ENCODE data around the gene SLC6A7. TPM values are rescaled to one million over a fixed set of nuclear protein-coding genes. Genes with fewer than 3 reads are reported as not detected.

Gene SLC6A7
- total RNA-seq, 2 experiments from 2014 or later = not detected

- Mint-ChIP-seq H3K36me3 (ENCODE audit: low read depth) (peaks cover 4% of the 10 kb centered on the region), H3K27ac (no peak overlapping the region), H3K9me3 (no peaks in the 10 kb centered on the region), H3K4me1 (peaks cover 18% of the 10 kb centered on the region), H3K27me3 (peaks cover 23% of the 10 kb centered on the region), H3K4me3 (no peak overlapping the region)
- ChIA-PET POLR2A (interaction anchor here (1.4 kb wide), 1 partner anchor 10 kb away, joined by 6 read pairs; no protein-coding TSS in a partner anchor), CTCF (interaction anchor here (0.9 to 1.5 kb wide), 6 partner anchors 9 to 192 kb away, joined by 3 to 6 read pairs (median 4); no protein-coding TSS in a partner anchor)
- DNase-seq = no peak
Observed at GRCh38 chr5:150159031-150159430, 30.8 kb upstream of the SLC6A7 start.

DNA sequence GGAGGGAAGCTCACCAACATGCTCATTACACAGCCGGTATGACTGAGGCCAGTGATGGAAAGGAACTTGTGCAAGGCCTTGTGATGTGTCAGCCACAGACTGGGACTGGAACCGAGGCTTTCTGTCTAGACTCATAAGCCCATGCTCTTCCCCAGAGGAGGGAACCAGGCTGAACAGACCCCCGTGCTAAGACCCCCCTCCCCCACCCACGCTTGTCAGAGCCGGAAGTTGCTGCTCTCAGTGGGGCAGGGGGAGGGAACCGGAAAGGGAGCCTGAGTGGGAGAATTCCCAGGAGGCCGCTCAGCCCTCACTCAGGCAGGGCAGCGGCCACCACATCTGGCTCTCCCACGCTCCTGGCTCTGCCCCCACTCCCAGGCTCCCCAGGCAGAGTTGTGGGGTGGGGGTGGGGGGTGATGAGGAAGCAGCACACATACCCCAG is 30.1 kb upstream of the SLC6A7 start:
- Mint-ChIP-seq H3K4me3 (no peak overlapping the region), H3K9me3 (no peaks in the 10 kb centered on the region), H3K36me3 (ENCODE audit: low read depth) (peaks cover 4% of the 10 kb centered on the region), H3K27me3 (peaks cover 22% of the 10 kb centered on the region), H3K27ac (no peak overlapping the region), H3K4me1 (peaks cover 13% of the 10 kb centered on the region)
- no peak for DNase-seq
- POLR2A ChIA-PET = interaction anchor here (0.8 to 1.4 kb wide), 2 partner anchors 10 to 93 kb away, joined by 4 to 6 read pairs; no protein-coding TSS in a partner anchor
- CTCF ChIA-PET = interaction anchor here (0.6 to 1.9 kb wide), 6 partner anchors 10 to 191 kb away, joined by 3 to 5 read pairs (median 4); no protein-coding TSS in a partner anchor

GRCh38 chr5:150160448-150161081 is 29.3 kb upstream of the SLC6A7 start:
- POLR2A ChIA-PET = no interaction called here
- Mint-ChIP-seq H3K27ac (no peak overlapping the region), H3K27me3 (peaks cover 27% of the 10 kb centered on the region), H3K36me3 (ENCODE audit: low read depth) (peaks cover 4% of the 10 kb centered on the region), H3K9me3 (no peaks in the 10 kb centered on the region), H3K4me1 (peaks cover 12% of the 10 kb centered on the region), H3K4me3 (no peak overlapping the region)
- CTCF ChIA-PET = interaction anchor here (1.4 to 1.9 kb wide), 2 partner anchors 9 to 57 kb away, joined by 4 to 5 read pairs; no protein-coding TSS in a partner anchor
- DNase-seq = no peak

GRCh38 chr5:150161242-150162141 is 28.4 kb upstream of the SLC6A7 start:
- ChIA-PET CTCF (interaction anchor here (0.9 to 1.9 kb wide), 7 partner anchors 8 to 275 kb away, joined by 3 to 8 read pairs (median 5); no protein-coding TSS in a partner anchor), POLR2A (no interaction called here)
- peaks cover 5% of the 10 kb centered on the region for H3K4me1 Mint-ChIP-seq

GRCh38 chr5:150162142-150162513 is 27.7 kb upstream of the SLC6A7 start:
- no peaks in the 10 kb centered on the region for H3K36me3 Mint-ChIP-seq (ENCODE audit: low read depth)
- H3K27ac Mint-ChIP-seq = no peak overlapping the region
- no peak overlapping the region for H3K4me3 Mint-ChIP-seq
- DNase-seq = no peak
- ChIA-PET POLR2A (interaction anchor here (1.7 kb wide), 1 partner anchor 9 kb away, joined by 5 read pairs; no protein-coding TSS in a partner anchor), CTCF (interaction anchor here (0.9 to 1.7 kb wide), 6 partner anchors 9 to 274 kb away, joined by 3 to 8 read pairs (median 5); no protein-coding TSS in a partner anchor)
- peaks cover 23% of the 10 kb centered on the region for H3K27me3 Mint-ChIP-seq
- H3K9me3 Mint-ChIP-seq = no peaks in the 10 kb centered on the region
- peaks cover 5% of the 10 kb centered on the region for H3K4me1 Mint-ChIP-seq

More at GRCh38 chr5:150161242-150162141, 28.4 kb upstream of the SLC6A7 start:
- no peaks in the 10 kb centered on the region for H3K9me3 Mint-ChIP-seq
- no peak overlapping the region for H3K27ac Mint-ChIP-seq
- H3K27me3 Mint-ChIP-seq = peaks cover 27% of the 10 kb centered on the region
- no peak overlapping the region for H3K4me3 Mint-ChIP-seq
- no peaks in the 10 kb centered on the region for H3K36me3 Mint-ChIP-seq (ENCODE audit: low read depth)
- peak; percentile 82 for DNase-seq

GRCh38 chr5:150163035-150163434 is 26.8 kb upstream of the SLC6A7 start:
- H3K4me3 Mint-ChIP-seq = no peak overlapping the region
- peaks cover 25% of the 10 kb centered on the region for H3K27me3 Mint-ChIP-seq
- H3K4me1 Mint-ChIP-seq = peaks cover 5% of the 10 kb centered on the region
- DNase-seq = no peak
- no peak overlapping the region for H3K27ac Mint-ChIP-seq
- ChIA-PET POLR2A (interaction anchor here (1.7 kb wide), 1 partner anchor 10 kb away, joined by 5 read pairs; no protein-coding TSS in a partner anchor), CTCF (interaction anchor here (0.5 to 1.7 kb wide), 11 partner anchors 9 to 248 kb away, joined by 3 to 9 read pairs (median 4); no protein-coding TSS in a partner anchor)
- H3K9me3 Mint-ChIP-seq = no peaks in the 10 kb centered on the region
- no peaks in the 10 kb centered on the region for H3K36me3 Mint-ChIP-seq (ENCODE audit: low read depth)

- POLR2A ChIA-PET = interaction anchor here (1.7 kb wide), 1 partner anchor 11 kb away, joined by 5 read pairs; no protein-coding TSS in a partner anchor
- peaks cover 5% of the 10 kb centered on the region for H3K4me1 Mint-ChIP-seq
- DNase-seq = no peak
- H3K27me3 Mint-ChIP-seq = peaks cover 31% of the 10 kb centered on the region
- CTCF ChIA-PET = interaction anchor here (0.6 to 1.7 kb wide), 9 partner anchors 9 to 248 kb away, joined by 3 to 9 read pairs (median 4); no protein-coding TSS in a partner anchor
- no peaks in the 10 kb centered on the region for H3K9me3 Mint-ChIP-seq
- H3K36me3 Mint-ChIP-seq (ENCODE audit: low read depth) = no peaks in the 10 kb centered on the region
- no peak overlapping the region for H3K27ac Mint-ChIP-seq
- no peak overlapping the region for H3K4me3 Mint-ChIP-seq
Observed at GRCh38 chr5:150163547-150164059, 26.3 kb upstream of the SLC6A7 start.

GRCh38 chr5:150164211-150164980 is 25.5 kb upstream of the SLC6A7 start:
- H3K9me3 Mint-ChIP-seq = no peaks in the 10 kb centered on the region
- no peak overlapping the region for H3K27ac Mint-ChIP-seq
- H3K4me1 Mint-ChIP-seq = peaks cover 5% of the 10 kb centered on the region
- POLR2A ChIA-PET = no interaction called here
- no peak overlapping the region for H3K4me3 Mint-ChIP-seq
- no peaks in the 10 kb centered on the region for H3K36me3 Mint-ChIP-seq (ENCODE audit: low read depth)
- CTCF ChIA-PET = interaction anchor here (1.0 kb wide), 1 partner anchor 11 kb away, joined by 3 read pairs; no protein-coding TSS in a partner anchor
- no peak for DNase-seq
- peaks cover 37% of the 10 kb centered on the region for H3K27me3 Mint-ChIP-seq

DNA sequence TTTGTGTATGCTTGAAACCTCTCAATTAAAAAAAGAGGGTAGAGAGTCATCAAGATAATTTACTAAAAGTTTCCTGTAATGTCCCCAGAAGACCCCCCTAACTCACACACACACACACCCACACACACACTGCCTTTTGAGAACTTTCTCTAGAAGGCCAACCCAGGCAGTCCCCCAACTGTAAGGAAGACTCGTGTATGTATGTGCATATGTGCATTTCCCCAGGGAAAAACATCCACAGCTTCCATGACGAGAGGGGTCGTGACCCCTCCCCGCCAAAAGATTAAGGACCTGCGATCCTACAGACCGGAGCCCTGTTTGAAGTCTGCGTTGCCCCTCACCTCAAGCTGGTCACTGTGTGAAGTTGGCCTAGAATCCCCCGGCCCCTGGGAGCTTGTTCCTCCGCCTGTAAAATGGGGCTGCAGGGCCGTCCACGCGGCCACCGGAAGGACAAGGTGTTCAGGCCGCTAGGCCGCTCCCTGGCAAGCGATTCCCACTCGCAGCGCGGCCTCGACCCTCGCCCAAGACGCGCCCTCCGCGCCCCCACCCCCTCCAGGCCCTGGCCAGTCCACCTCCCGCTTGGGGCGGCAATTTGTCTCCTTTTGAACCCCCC is 23.7 kb upstream of the SLC6A7 start:
- peaks cover 4% of the 10 kb centered on the region for H3K4me1 Mint-ChIP-seq
- POLR2A ChIA-PET = no interaction called here
- CTCF ChIA-PET = interaction anchor here (1.6 kb wide), 1 partner anchor 11 kb away, joined by 3 read pairs; the partner anchor contains the start of gene PDGFRB
- DNase-seq = no peak
- H3K4me3 Mint-ChIP-seq = no peak overlapping the region
- H3K27ac Mint-ChIP-seq = no peak overlapping the region
- peaks cover 46% of the 10 kb centered on the region for H3K27me3 Mint-ChIP-seq
- no peaks in the 10 kb centered on the region for H3K9me3 Mint-ChIP-seq
- no peaks in the 10 kb centered on the region for H3K36me3 Mint-ChIP-seq (ENCODE audit: low read depth)

DNA sequence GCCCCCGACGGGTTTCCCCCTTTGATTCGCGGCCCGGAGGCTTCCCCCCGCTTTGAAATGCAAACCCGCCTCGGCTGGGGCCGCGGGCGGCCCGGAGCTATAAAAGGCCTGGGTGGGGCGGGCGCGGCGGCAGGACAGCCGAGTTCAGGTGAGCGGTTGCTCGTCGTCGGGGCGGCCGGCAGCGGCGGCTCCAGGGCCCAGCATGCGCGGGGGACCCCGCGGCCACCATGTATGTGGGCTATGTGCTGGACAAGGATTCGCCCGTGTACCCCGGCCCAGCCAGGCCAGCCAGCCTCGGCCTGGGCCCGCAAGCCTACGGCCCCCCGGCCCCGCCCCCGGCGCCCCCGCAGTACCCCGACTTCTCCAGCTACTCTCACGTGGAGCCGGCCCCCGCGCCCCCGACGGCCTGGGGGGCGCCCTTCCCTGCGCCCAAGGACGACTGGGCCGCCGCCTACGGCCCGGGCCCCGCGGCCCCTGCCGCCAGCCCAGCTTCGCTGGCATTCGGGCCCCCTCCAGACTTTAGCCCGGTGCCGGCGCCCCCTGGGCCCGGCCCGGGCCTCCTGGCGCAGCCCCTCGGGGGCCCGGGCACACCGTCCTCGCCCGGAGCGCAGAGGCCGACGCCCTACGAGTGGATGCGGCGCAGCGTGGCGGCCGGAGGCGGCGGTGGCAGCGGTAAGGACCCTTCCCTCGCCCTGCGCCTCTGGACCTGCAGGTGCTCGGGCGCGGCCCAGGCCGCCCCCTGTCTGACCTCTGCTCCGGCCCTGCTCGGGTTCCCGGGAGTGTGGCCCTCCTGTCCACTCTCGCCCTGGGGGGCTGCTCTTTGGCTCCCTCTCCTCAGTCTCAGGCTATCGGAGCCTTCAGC is 23.0 kb upstream of the SLC6A7 start, which contains the start of gene CDX1:
TSS of gene CDX1 (plus strand) at position 129 of the 862 bp plus-strand sequence. CDS start at position 228, 99 bp downstream.
- peaks cover 47% of the 10 kb centered on the region for H3K27me3 Mint-ChIP-seq
- no peak within 1 kb of the TSS for H3K4me3 Mint-ChIP-seq
- DNase-seq = no peak
- no peaks in the 10 kb centered on the region for H3K36me3 Mint-ChIP-seq (ENCODE audit: low read depth)
- no peaks in the 10 kb centered on the region for H3K4me1 Mint-ChIP-seq
- ChIA-PET CTCF (interaction anchor here (1.6 kb wide), 1 partner anchor 12 kb away, joined by 3 read pairs; the partner anchor contains the start of gene PDGFRB), POLR2A (no interaction called here)
- no peak within 1 kb of the TSS for H3K27ac Mint-ChIP-seq
- H3K9me3 Mint-ChIP-seq = no peaks in the 10 kb centered on the region

GRCh38 chr5:150167512-150167850 is 22.4 kb upstream of the SLC6A7 start:
- no peaks in the 10 kb centered on the region for H3K4me1 Mint-ChIP-seq
- POLR2A ChIA-PET = no interaction called here
- peaks cover 50% of the 10 kb centered on the region for H3K27me3 Mint-ChIP-seq
- no peaks in the 10 kb centered on the region for H3K36me3 Mint-ChIP-seq (ENCODE audit: low read depth)
- CTCF ChIA-PET = no interaction called here
- H3K9me3 Mint-ChIP-seq = no peaks in the 10 kb centered on the region
- DNase-seq = no peak
- H3K4me3 Mint-ChIP-seq = no peak overlapping the region
- H3K27ac Mint-ChIP-seq = no peak overlapping the region
